ENCODE measurements around the gene AOPEP.
A peak's percentile ranks its signal among the peaks of the same experiment; 100 is the strongest.
"Not testable (repeated sequence)": the region's sequence is repeated elsewhere in the genome, so short reads cannot be mapped to it uniquely, and the experiment has no call there.

Gene AOPEP

GRCh38 chr9:94819161-94819687 is 92.7 kb downstream of the AOPEP start:
- DNase-seq: no peak

GRCh38 chr9:94821098-94821887 is 94.8 kb downstream of the AOPEP start:
- DNase-seq: peak; percentile 11

GRCh38 chr9:94822273-94822672 is 95.8 kb downstream of the AOPEP start:
- DNase-seq: no peak

GRCh38 chr9:94823710-94824109 is 97.2 kb downstream of the AOPEP start:
- no peak for DNase-seq

DNA sequence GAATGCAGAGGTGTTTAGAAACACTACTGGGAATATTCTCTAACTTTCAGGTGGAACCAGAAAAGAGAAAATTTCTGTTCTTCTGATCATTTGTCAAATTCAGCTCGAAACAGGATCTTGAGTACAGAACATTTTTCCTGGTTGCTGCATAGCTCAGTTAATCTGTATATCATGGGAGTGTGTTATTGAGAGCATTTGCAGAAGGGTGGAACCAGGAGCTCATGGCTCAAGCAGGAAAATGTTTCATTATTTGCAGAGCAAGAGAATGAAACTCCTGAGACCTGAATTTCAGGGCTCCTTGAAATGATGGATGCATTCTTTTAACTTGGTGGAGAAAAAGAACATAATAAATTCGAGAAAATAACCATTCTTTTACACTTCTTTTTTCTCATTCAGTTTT is 97.9 kb downstream of the AOPEP start:
- DNase-seq: no peak

GRCh38 chr9:94824913-94825610 is 98.6 kb downstream of the AOPEP start:
- no peak for DNase-seq

- no peak for DNase-seq
These were observed 99.1 kb downstream of the AOPEP start for GRCh38 chr9:94825611-94825958.

- DNase-seq: no peak
These were observed 99.5 kb downstream of the AOPEP start for GRCh38 chr9:94826044-94826443.

DNA sequence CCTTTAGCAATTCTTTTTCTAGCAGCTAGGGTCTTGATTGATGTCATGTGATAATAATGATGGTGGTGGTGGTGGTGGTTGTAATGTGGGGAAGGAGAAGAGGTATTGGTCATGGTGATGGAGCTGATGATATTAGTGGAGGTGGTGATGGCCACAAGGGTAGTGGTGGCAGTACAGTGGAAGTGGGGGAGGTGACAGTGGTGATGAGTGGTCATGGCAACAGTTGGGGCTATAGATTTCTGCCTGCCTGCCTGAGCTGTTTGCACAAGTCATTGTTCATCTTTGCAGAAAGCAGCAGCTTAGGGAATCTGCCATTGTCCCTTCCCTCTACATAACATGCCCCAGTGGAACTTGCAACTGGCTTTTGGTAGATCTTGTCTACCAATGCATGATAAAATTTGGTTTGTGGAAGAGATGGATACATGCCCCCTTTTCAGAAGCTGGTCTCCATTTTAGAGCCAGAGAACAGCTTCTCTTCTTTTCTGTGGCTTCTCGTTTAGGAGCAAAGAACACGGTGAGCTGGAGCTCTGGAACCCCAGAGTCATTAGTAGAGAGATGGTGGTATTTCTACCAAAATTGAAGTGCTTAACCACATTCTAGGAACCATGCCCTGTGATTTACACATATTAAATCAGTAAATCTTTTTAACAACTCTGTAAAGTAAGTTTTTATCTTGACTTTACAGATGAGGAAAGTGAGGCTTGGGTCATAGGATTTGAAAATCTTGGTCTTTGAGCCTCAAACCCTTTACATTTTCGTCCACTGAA is 100.3 kb downstream of the AOPEP start:
- no peak for DNase-seq

DNA sequence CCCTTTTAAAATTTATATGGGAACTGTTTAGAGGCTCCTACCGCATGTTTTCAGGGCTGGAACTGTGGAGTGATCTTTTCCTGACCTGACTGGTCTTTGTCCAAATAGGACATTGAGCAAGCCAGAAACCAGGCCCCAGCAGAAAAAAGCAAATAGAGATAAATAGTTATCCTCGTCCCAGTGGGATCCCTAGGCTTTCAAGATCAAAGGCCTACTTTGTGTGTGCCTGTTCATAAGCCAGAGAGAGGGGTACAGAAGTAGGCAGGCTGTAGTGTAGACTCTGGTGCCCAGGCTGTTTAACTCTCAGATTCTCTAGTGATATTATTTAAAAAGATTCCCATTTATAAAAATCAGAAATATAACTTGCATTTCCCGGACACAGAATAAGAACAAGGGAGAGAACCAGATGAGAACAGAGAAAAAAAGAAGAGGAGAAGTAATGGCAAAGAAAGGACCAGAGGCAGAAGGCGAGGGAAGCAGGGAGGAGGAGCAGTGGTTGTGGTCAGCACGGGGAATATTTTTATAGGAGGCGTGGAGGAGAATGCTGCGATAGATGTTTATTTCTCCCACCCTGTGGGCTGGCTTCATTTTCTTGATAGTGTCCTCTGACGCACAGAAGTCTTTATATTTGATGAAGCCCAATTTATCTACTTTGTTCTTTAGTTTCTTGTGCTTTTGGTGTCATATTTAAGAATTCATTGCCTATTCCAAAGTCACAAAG is 101.2 kb downstream of the AOPEP start:
- no peak for DNase-seq

GRCh38 chr9:94829380-94830070 is 103.0 kb downstream of the AOPEP start:
- DNase-seq: no peak

GRCh38 chr9:94830071-94830604 is 103.6 kb downstream of the AOPEP start:
- not testable (repeated sequence) for DNase-seq

DNA sequence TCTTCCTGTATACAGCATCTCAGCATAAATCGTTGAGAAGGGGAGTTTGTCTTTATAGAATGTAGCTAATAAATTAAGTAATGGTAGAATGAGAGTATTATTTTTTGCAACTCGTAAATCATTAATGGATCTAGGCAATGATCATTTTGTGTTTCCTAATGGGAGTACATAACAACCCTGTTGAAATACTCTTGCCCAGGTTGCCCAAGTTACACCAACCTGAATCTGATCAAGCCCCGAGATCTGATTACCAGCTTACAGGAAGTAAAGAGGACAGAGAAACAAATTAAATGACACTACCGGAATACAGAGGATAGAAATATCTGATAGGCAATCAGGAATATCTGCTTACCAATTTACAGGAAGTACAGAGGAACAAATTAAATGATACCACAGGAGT is 107.3 kb downstream of the AOPEP start:
- DNase-seq: no peak

DNA sequence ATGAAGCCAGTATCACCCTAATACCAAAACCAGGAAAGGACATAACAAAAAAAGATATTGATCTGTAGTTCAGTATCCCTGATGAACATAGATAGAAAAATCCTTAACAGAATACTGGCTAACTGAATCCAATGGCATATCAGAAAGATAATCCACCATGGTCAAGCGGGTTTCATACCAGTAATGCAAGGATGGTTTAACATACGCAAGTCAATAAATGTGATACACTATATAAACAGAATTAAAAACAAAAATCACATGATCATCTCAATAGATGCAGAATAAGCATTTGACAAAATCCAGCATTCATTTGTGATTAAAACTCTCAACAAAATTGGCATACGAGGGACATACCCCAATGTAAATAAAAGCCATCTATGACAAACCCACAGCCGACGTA is 110.9 kb downstream of the AOPEP start:
- DNase-seq: no peak

DNA sequence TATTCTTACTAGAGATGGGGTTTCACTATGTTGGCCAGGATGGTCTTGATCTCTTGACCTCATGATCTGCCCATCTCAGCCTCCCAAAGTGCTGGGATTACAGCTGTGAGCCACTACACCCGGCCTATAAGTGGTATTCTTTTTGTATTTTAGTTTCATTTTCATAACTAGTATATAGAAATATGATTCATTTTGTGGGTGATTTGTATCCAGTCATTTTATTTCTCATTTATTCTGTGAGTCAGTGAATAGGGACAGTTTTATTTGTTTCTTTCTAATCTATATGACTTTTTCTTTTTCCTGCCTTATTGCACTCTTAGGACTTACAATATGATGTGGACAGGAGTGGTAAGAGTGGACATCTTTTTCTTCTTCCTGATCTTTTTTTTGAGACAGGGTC is 112.9 kb downstream of the AOPEP start:
- DNase-seq: no peak

DNA sequence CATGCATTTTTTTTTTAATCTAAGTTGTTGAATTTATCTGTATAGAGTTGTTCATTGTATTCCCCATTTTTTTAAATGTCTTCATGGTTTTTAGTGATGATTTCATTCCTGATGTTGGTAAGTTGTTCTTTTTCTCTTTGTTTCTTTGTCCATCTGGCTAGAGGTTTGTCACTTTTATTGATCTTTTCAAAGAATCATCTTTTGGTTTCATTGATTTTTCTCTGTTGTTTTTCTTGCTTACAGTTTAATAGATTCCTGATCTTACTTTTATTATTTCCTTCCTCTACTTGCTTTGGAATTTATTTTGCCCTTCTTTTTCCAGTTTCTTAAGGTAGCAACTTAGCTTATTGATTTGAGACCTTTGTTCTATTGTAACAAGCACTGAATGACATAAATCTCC is 114.2 kb downstream of the AOPEP start:
- no peak for DNase-seq

- DNase-seq: no peak
These were observed 116.6 kb downstream of the AOPEP start for GRCh38 chr9:94843134-94843533.

- DNase-seq: no peak
These were observed 120.2 kb downstream of the AOPEP start for GRCh38 chr9:94846739-94847138.

- peak; percentile 48 for DNase-seq
These were observed 121.0 kb downstream of the AOPEP start for GRCh38 chr9:94847486-94847885.

DNA sequence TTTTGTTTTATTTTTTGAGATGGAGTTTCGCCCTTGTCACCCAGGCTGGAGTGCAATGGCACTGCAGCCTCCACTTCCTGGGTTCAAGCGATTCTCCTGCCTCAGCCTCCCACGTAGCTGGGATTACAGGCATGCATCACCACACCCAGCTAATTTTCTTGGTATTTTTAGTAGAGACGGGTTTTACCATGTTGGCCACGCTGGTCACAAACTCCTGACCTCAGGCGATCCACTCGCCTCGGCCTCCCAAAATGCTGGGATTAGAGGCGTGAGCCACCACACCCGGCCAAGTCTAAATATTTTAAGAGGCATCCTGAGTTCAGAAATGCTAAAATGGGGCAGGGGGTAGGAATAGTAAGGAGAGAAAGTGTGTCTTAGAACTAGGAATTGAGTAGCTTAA is 122.3 kb downstream of the AOPEP start:
- not testable (repeated sequence) for DNase-seq

DNA sequence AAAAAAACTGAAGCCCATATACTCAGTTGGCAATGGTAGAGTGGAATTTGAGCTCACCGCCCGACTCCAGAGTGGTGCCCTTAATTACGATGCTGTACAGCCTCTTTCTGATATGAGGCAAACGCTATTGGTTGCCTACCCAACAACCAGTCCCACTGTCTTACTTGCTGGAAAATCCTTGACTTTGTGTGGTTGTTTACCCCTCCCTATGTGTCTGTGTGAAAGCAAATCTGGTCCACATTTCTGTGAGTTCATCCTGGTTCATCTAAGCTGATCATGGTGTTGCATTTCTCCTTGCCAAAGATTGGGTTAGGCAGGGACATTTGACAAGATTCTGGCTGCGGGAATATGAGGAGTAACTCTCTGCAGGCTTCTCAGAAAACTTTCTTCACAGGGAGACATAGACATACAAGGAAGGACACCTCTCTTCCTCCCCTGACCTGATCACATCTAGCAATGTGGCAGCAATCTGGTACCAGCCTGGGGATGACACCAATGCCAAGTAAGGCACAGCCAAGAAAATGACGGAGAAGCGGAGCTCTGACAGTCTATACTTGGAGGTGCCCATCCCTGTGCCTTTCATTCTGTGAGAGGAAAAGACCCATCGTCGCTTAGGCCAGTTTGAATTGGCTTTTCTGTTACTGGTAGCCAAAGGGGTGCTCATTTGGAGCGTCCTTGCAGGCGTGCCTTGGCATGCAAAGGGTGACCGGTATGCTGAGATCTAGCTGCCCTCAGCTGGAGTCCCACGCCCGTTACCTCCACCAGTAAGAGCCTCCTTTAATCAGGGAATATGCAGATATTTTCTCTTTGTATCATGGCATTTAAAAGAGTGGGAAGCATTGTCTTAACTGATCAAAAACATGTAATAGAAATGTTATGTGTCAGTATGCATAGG is 124.3 kb downstream of the AOPEP start:
- no peak for DNase-seq

Data from hematopoietic multipotent progenitor cell treated with erythropoietin and hydrocortisone succinate and interleukin-3 and kit ligand, for 4 days (in vitro differentiated cells).